Measurements from ENCODE around the gene CHRND.

The CHRND gene

GRCh38 chr2:232543928-232544631 is 18.1 kb downstream of the CHRND start:
- peaks cover 10% of the 10 kb centered on the region for H3K36me3 ChIP-seq (replicated peaks; ENCODE audit: low read depth, low read length)
- H4K20me1 ChIP-seq (ENCODE audit: insufficient read depth, low read length), result no peaks in the 10 kb centered on the region
- H3K27me3 ChIP-seq (ENCODE audit: low read depth, low read length), result no peaks in the 10 kb centered on the region
- no peak overlapping the region for H3K4me3 ChIP-seq (ENCODE audit: low read length)
- no peaks in the 10 kb centered on the region for H3K4me1 ChIP-seq (ENCODE audit: low read length)
- TF ChIP-seq EZH2phosphoT487 (IDR thresholded peaks at IDR 0.05; ENCODE audit: low read depth), result no peak
- no peak for TF ChIP-seq CTCF (IDR thresholded peaks at IDR 0.05; ENCODE audit: low read depth, low read length)
- H3K9me3 ChIP-seq (ENCODE audit: insufficient read depth, low read length), result no peaks in the 10 kb centered on the region
- peaks cover 22% of the 10 kb centered on the region for H3K79me2 ChIP-seq (ENCODE audit: low read length)
- H3K4me2 ChIP-seq (ENCODE audit: low read length), result no peak overlapping the region
- H3K27ac ChIP-seq (ENCODE audit: low read length), result no peak overlapping the region
- no peak overlapping the region for H2AFZ ChIP-seq (ENCODE audit: low read depth, low read length)
- no peak overlapping the region for H3K9ac ChIP-seq (ENCODE audit: low read length)

GRCh38 chr2:232544674-232545073 is 18.7 kb downstream of the CHRND start:
- Histone ChIP-seq H3K36me3 (replicated peaks; ENCODE audit: low read depth, low read length) (peaks cover 10% of the 10 kb centered on the region), H3K4me2 (ENCODE audit: low read length) (no peak overlapping the region), H3K4me1 (ENCODE audit: low read length) (no peaks in the 10 kb centered on the region), H3K27me3 (ENCODE audit: low read depth, low read length) (no peaks in the 10 kb centered on the region), H3K9me3 (ENCODE audit: insufficient read depth, low read length) (no peaks in the 10 kb centered on the region), H2AFZ (ENCODE audit: low read depth, low read length) (no peak overlapping the region), H4K20me1 (ENCODE audit: insufficient read depth, low read length) (no peaks in the 10 kb centered on the region), H3K9ac (ENCODE audit: low read length) (no peak overlapping the region), H3K27ac (ENCODE audit: low read length) (no peak overlapping the region), H3K79me2 (ENCODE audit: low read length) (peaks cover 28% of the 10 kb centered on the region), H3K4me3 (ENCODE audit: low read length) (no peak overlapping the region)
- no peak for TF ChIP-seq CTCF (IDR thresholded peaks at IDR 0.05; ENCODE audit: low read depth, low read length)
- no peak for TF ChIP-seq EZH2phosphoT487 (IDR thresholded peaks at IDR 0.05; ENCODE audit: low read depth)

- H3K79me2 ChIP-seq (ENCODE audit: low read length), result peaks cover 38% of the 10 kb centered on the region
- H3K4me2 ChIP-seq (ENCODE audit: low read length), result no peak overlapping the region
- no peak overlapping the region for H2AFZ ChIP-seq (ENCODE audit: low read depth, low read length)
- no peak overlapping the region for H3K9ac ChIP-seq (ENCODE audit: low read length)
- H3K36me3 ChIP-seq (replicated peaks; ENCODE audit: low read depth, low read length), result peaks cover 10% of the 10 kb centered on the region
- no peaks in the 10 kb centered on the region for H3K4me1 ChIP-seq (ENCODE audit: low read length)
- H3K27me3 ChIP-seq (ENCODE audit: low read depth, low read length), result no peaks in the 10 kb centered on the region
- no peak for TF ChIP-seq CTCF (IDR thresholded peaks at IDR 0.05; ENCODE audit: low read depth, low read length)
- TF ChIP-seq EZH2phosphoT487 (IDR thresholded peaks at IDR 0.05; ENCODE audit: low read depth), result no peak
- H3K9me3 ChIP-seq (ENCODE audit: insufficient read depth, low read length), result no peaks in the 10 kb centered on the region
- no peaks in the 10 kb centered on the region for H4K20me1 ChIP-seq (ENCODE audit: insufficient read depth, low read length)
- no peak overlapping the region for H3K4me3 ChIP-seq (ENCODE audit: low read length)
- no peak overlapping the region for H3K27ac ChIP-seq (ENCODE audit: low read length)
These were observed 19.8 kb downstream of the CHRND start for GRCh38 chr2:232545511-232546375.

- no peak overlapping the region for H3K4me3 ChIP-seq (ENCODE audit: low read length)
- H2AFZ ChIP-seq (ENCODE audit: low read depth, low read length), result no peak overlapping the region
- no peak overlapping the region for H3K27ac ChIP-seq (ENCODE audit: low read length)
- H3K36me3 ChIP-seq (replicated peaks; ENCODE audit: low read depth, low read length), result peaks cover 14% of the 10 kb centered on the region
- peaks cover 7% of the 10 kb centered on the region for H3K4me1 ChIP-seq (ENCODE audit: low read length)
- TF ChIP-seq CTCF (IDR thresholded peaks at IDR 0.05; ENCODE audit: low read depth, low read length), result no peak
- no peak for TF ChIP-seq EZH2phosphoT487 (IDR thresholded peaks at IDR 0.05; ENCODE audit: low read depth)
- no peak overlapping the region for H3K4me2 ChIP-seq (ENCODE audit: low read length)
- H3K27me3 ChIP-seq (ENCODE audit: low read depth, low read length), result no peaks in the 10 kb centered on the region
- H3K79me2 ChIP-seq (ENCODE audit: low read length), result peaks cover 60% of the 10 kb centered on the region
- 0 out of 2 replicates have a peak, but pooled peaks cover 4% of the 10 kb centered on the region for H4K20me1 ChIP-seq (ENCODE audit: insufficient read depth, low read length)
- H3K9ac ChIP-seq (ENCODE audit: low read length), result no peak overlapping the region
- H3K9me3 ChIP-seq (ENCODE audit: insufficient read depth, low read length), result no peaks in the 10 kb centered on the region
These were observed 22.0 kb downstream of the CHRND start for GRCh38 chr2:232547991-232548390.

All from OCI-LY3 (cell line).